GM08714 (cell line): ENCODE data around the gene SHROOM3.

Source experiments
- H3K4me3 ChIP-seq: fragments of 200-500 bp; sonication (Bioruptor generic); 2 replicates; pipeline ENCODE4 v1.5.1; 2014; ENCODE audit warnings: mild to moderate bottlenecking, low read length, inconsistent platforms
- ZNF274 ChIP-seq: IDR thresholded peaks from 2 replicates; pipeline ENCODE4 v1.6.1; 2012; ENCODE audit warnings: mild to moderate bottlenecking, low read depth, low read length

The SHROOM3 gene

DNA sequence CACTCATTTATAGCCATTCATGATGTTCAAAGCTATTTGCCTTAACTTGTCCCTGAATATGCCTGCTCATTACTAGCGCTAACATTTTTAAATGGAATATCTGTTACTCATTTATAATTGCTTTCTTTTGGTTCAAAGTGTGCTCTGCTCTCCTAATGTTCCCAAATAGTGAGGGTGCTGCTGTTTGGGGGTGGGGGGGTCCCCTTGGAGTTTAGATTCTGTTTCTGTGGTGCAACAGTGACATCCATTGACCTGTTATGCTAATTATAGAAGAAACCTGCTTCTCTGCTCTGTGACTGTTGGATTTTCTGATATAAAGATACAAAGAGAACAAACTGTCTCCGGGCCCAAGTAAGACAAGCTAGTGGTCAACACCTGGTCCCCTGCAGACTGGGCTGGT, 222.4 kb downstream of the SHROOM3 start:
- TF ChIP-seq ZNF274 = no peak
- H3K4me3 ChIP-seq = no peak overlapping the region

DNA sequence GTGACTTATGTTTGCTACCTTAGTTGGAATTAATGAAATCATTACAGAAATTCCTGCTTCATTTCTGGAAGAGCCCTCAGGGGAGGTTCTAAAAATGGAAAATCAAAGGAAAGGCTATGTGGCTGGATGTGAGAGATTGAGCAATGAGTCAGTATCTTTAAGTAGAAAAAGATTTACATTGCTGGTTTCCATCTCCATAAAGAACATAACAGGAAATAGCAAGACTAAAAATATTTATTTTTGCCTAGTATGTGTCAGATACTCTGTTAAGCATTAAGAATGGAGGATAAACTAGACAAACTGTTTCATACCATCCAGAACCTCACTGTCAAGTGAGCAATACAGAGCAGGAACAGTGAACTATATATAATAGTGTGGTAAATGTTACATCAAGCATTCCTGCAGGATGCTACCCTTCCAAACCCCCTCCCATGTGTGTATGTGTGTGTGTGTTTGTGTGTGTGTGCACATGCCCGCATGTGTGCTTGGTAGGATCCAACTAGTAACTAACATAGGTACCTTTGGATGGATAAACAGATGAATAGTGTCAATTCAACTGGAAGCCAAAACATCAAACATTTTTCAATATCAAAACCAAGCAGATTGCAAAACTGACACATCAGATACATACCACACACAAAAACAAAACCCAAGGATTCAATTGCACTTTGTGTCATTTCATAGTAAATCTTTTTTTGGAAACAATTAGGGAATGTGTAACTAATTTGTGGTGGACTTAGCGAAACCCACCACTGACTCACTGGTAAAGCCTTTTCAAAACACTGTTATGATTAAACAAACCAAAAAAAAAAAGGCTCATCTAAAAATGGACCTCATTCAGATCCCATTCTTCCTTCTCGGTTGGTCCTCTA, 223.4 kb downstream of the SHROOM3 start:
- H3K4me3 ChIP-seq = no peak overlapping the region
- TF ChIP-seq ZNF274 = no peak

DNA sequence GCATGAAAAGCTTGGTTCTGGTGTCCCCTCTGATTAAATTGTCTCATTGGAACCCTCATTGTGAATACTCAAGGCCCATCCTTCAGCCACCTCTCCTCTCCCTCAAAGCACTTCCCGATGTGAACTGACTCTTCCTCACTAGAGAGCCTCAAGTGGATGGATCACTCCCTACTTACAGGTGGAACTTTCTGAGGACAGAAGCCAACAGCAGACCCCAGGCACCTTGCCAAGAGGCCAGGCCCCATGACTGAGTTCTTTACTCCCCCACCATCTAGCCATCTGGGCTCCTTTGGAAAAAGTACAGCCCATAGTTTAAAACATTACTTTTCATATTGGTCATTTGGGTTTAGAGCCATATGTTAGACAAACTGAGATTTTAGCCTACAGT, 224.1 kb downstream of the SHROOM3 start:
- no peak for TF ChIP-seq ZNF274
- H3K4me3 ChIP-seq = no peak overlapping the region

DNA sequence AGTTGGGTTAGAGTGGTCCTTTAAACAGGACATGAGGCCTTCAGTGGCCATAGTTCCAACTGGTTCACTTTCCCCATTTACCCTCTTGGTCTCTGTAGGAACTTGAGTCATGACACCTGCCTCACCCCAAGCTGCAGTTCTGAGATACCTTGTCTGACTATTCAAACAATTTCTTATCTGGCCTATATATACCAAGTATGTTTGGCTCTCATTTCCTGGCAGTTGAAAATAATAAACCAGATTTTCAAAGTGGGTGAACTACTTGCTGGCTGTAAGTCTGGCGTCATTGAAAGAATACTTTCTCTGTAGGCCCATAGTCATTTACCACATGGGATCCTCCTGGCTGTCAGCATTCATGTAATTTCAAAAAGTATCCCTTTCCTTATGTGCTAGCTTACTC, 228.8 kb downstream of the SHROOM3 start:
- H3K4me3 ChIP-seq = no peak overlapping the region
- no peak for TF ChIP-seq ZNF274

DNA sequence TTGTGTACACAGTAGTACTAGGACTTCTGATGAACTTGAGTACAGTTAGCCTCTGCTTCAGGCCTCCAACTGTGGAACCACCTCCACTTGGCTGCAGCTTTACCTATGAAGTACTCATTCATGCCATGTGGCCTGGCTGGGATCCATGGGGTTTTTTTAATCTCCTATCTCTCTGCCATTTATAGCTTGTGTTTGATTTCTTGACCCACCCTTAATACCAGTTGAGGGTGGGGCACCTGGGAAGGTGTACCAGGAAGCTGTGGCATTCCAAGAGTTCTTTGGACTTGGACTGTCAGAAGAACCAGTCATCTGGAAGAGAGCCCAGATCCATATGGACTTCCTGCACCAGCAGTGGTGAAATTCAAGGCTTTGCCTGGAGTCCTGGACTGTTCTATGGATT, 230.1 kb downstream of the SHROOM3 start:
- no peak for TF ChIP-seq ZNF274

DNA sequence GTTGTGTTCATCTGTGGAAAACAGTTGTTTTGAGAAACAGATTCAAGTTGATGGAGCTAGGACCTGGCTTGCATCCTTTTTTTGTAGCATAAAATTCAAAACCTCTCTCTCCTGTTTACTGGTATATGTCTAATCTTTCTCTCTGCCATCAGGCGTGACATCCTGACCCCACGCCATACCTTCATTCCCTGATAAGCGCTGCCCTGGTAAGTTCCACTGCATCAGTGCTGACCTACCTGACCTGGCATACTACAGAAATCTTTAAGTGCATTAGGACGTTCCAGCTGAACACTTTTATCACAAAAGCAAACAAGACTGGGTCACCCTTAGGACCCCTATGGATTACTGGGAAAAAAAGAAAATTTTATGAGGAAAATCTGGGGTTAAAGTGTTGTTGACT, 230.7 kb downstream of the SHROOM3 start:
- TF ChIP-seq ZNF274 = no peak
- H3K4me3 ChIP-seq = no peak overlapping the region

More for the DNA sequence above, 230.1 kb downstream of the SHROOM3 start:
- no peak overlapping the region for H3K4me3 ChIP-seq

DNA sequence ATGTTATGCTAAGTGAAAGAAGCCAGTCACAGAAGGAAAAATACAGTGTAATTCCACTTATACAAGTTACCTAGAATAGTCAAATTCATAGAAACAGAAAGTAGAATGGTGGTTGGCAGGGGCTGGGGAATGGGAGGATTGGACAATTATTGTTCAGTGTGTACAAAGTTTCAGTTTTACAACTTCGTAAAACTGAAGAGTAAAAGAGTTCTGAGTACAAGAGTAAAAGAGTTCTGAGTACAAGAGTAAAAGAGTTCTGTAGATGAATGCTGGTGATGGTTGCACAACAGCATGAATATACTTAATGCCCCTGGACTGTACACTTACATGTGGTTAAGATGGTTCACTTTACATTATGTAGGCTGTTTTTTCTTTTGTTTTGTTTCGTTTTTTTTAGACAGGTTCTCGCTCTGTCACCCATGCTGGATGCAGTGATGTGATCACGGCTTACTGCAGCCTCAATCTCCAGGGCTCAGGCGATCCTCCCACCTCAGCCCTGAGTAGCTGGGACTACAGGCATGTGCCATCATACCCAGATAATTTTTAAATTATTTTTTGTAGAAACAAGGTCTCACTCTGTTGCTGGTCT, 232.0 kb downstream of the SHROOM3 start:
- TF ChIP-seq ZNF274 = no peak
- no peak overlapping the region; the same call in 1 of the 2 replicates for H3K4me3 ChIP-seq

DNA sequence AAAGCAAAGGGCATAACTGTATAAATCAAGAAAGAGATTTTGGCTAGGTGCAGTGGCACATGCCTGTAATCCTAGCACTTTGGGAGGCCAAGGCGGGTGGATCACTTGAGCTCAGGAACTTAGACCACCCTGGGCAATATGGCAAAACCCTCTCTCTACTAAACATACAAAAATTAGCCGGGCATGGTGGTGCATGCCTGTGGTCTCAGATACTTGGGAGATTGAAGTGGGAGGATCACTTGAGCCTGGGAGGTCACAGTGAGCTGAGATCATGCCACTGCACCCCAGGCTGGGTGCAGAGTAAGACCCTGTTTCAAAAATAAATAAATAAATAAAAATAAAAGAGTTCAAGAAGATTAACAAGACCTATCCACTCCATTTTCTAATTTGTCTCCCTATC, 235.6 kb downstream of the SHROOM3 start:
- no peak overlapping the region for H3K4me3 ChIP-seq
- no peak for TF ChIP-seq ZNF274

DNA sequence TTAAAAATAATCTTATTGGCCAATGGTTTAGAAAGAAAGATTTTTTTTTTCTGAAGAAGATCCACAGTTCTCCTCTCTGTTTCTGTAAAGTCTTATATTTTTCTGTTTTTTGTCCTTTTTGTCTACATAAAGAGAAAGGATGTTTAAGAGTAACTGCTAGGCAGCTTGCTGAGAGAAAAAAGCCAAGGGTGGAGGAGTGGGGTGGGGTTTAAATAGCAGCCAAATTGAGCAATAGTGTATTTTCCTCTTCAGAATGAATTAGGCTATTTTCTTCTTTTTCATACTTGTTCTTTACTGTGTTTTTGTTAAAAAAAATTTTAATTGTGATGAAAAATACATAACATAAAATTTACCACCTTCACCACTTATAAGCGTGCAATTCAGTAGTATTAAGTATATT, 238.3 kb downstream of the SHROOM3 start:
- H3K4me3 ChIP-seq = no peak overlapping the region
- no peak for TF ChIP-seq ZNF274

DNA sequence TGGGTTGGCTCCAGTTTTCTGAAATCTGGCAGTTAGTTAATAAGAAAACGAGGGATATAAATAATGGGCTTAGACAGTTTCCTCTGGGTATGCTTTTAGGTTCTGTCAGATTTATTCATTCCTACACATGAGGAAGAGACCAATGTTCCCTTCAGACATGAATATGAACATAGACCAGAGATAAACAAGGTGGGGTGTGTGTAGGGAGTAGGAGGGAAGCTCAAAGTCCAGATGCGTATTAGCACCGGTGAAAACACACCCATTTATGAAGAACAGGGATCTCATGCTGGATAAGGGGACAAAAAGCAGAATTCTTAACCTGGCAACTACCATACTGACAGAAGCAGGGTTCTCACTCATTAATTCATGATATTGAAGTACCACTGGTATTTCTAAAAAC, 240.0 kb downstream of the SHROOM3 start:
- no peak for TF ChIP-seq ZNF274
- no peak overlapping the region for H3K4me3 ChIP-seq

DNA sequence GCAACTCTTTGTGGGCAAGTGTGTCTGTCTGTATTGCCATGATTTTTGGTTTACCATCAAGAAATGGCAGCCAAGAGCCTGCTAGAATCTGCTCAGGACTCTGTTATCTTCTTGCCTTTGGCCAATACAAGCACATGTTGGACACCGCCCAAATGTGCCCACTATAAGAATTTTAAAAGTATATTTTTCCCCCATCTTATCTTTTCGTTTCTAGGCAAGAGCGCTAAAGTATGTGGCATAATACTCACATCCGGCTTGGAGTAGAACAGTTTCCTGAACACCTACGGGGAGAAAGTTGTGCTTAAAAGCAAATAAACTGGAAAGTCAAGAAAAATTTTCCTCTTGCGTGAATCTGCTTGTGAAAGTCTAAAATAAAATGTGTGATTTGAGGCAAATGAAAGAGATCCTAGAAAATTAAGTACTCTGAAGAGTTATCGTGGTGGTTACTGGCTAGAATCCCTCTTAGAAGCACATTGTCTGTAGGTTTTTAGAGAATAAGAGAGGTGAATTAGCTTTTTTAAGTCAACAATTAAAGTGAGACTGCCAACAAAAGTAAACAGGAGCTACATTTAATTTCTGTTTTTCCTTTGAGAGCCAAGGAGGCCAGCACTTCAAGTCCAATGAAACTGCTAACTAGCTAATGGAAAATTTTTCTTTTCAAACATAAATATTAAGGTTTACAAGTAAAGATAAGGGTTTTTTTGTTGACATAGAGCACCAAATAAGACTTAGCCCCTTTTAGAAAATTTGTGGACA, 242.7 kb downstream of the SHROOM3 start:
- no peak for TF ChIP-seq ZNF274
- no peak overlapping the region for H3K4me3 ChIP-seq

DNA sequence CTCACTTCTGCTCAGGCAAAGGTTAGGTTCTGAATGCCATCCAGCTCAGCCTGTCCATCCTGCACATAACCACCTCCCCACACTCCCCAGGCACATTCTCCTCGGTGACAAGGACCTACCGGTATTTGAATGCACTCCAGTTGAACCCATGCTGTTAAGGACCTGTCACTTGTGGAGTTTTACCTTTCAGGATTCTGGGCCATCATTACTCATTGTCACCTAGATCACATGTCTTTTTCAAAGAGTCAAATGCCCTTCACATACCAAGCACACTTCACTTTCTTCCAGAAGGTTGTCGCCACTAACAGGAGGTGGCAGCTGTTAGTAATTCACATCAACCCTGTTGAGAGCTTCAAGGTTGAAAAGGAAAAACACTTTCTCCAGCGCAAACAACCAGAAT, 244.7 kb downstream of the SHROOM3 start:
- no peak for TF ChIP-seq ZNF274
- H3K4me3 ChIP-seq = no peak overlapping the region

DNA sequence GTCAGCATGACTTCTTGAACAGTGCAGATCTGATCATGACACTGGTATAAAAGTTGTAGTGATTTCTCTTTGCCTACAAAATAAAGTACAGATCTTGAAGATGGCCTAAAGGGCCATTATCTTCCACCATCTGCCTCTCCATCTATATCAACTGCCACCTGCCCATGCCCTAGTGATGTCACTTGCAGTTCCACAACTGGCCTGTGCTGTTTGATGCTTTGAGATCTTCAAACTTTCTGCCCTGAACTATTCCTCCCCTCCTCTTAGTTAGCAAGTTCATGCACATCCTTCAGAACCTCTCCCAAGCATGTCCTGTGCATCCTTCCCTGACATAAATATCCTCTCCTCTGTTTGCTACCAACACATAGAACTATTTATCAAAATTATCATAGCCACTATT, 245.9 kb downstream of the SHROOM3 start:
- H3K4me3 ChIP-seq = no peak overlapping the region
- TF ChIP-seq ZNF274 = no peak

DNA sequence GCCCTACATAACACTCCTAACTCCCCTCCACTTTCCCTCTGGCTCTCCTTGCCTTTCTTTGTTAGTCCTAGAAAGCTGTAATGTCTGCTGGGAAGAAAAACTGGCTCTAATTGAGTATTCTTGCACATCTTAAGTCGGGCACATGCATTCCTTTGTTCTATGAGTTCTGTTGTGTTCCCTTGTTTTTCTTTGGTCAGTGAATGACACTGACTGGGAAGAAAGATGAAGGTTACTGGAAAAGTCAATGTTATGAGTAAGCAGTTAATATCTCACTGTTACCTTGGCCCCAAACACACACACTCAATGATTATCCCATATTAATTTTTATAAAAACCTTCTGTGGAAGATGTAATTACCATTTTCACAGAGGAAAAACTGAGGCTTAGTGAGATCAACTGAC, 247.0 kb downstream of the SHROOM3 start:
- no peak overlapping the region for H3K4me3 ChIP-seq
- no peak for TF ChIP-seq ZNF274

DNA sequence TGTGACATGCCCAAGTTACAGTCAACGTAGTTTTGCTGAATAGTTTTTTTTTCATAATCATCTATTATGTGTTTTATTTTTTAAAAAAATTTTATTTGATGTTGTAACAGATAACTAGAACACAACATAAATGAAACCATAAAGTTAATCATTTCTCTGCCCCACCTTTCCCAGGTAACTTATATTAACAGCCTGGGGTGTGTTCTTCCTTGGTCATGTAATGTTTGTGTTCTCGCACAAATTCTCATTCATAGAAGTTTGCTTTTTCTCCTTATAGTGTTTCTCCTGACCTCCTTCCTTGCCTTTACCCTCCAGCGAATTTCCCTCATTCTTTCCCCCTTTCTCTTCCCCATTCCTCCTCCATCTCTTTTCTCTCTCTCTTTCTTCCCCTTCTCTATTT, 248.1 kb downstream of the SHROOM3 start:
- H3K4me3 ChIP-seq = no peak overlapping the region
- TF ChIP-seq ZNF274 = no peak
